Trophoblast cell (in vitro differentiated cells and primary cell): ENCODE results near the gene ZFYVE19.

Experiments
- DNase-seq, 2 donors: peaks; one replicate each; pipeline ENCODE4 v3.0.0-alpha.2; 2016
- H2AFZ ChIP-seq: 2 replicates; pipeline ENCODE4 v1.6.1; 2013; ENCODE audit warnings: low read length, moderate library complexity, mild to moderate bottlenecking; ENCODE audit not compliant: insufficient read depth, poor library complexity
- H2AK5ac ChIP-seq: 2 replicates; pipeline ENCODE4 v1.6.1; 2013; ENCODE audit warnings: mild to moderate bottlenecking, low read length
- H2BK120ac ChIP-seq: 2 replicates; pipeline ENCODE4 v1.6.1; 2013; ENCODE audit warnings: low read length, mild to moderate bottlenecking, moderate library complexity; ENCODE audit not compliant: insufficient read depth, poor library complexity
- H2BK12ac ChIP-seq: 2 replicates; pipeline ENCODE4 v1.6.1; 2013; ENCODE audit warnings: mild to moderate bottlenecking, low read length, moderate library complexity
- H2BK5ac ChIP-seq: 2 replicates; pipeline ENCODE4 v1.6.1; 2013; ENCODE audit warnings: low read length, low read depth, moderate library complexity, mild to moderate bottlenecking; ENCODE audit not compliant: poor library complexity
- H3K14ac ChIP-seq: 2 replicates; pipeline ENCODE4 v1.6.1; 2013; ENCODE audit warnings: mild to moderate bottlenecking, low read length
- H3K18ac ChIP-seq: 2 replicates; pipeline ENCODE4 v1.6.1; 2013; ENCODE audit warnings: mild to moderate bottlenecking, low read length
- H3K23ac ChIP-seq: 2 replicates; pipeline ENCODE4 v1.6.1; 2013; ENCODE audit warnings: low read length
- H3K27ac ChIP-seq: 2 replicates; pipeline ENCODE4 v1.5.1; 2013; ENCODE audit warnings: low read depth, mild to moderate bottlenecking, inconsistent platforms, low read length, moderate library complexity
- H3K27me3 ChIP-seq: 2 replicates; pipeline ENCODE4 v1.6.1; 2013; ENCODE audit warnings: inconsistent platforms, mild to moderate bottlenecking, low read length, moderate library complexity; ENCODE audit not compliant: insufficient read depth
- H3K36me3 ChIP-seq, 2 experiments: 1 replicate in 1 of 2; 2 replicates in 1 of 2; pipeline ENCODE4 v1.6.1; 2013; ENCODE audit warnings: low read length in 2 of 2, mild to moderate bottlenecking in 2 of 2, moderate library complexity in 1 of 2; ENCODE audit not compliant: insufficient read depth in 2 of 2, control insufficient read depth in 1 of 2
- H3K4ac ChIP-seq: 2 replicates; pipeline ENCODE4 v1.6.1; 2013; ENCODE audit warnings: low read depth, mild to moderate bottlenecking, low read length, moderate library complexity
- H3K4me1 ChIP-seq, 2 experiments: 1 replicate in 1 of 2; 2 replicates in 1 of 2; pipeline ENCODE4 v1.6.1; 2013; ENCODE audit warnings: low read length in 2 of 2, mild to moderate bottlenecking in 2 of 2, moderate library complexity in 1 of 2; ENCODE audit not compliant: insufficient read depth in 2 of 2, control insufficient read depth in 1 of 2
- H3K4me2 ChIP-seq: 2 replicates; pipeline ENCODE4 v1.6.1; 2013; ENCODE audit warnings: inconsistent platforms, mild to moderate bottlenecking, low read length, moderate library complexity
- H3K4me3 ChIP-seq: 2 replicates; pipeline ENCODE4 v1.5.1; 2013; ENCODE audit warnings: mild to moderate bottlenecking, low read depth, low read length, inconsistent platforms
- H3K79me1 ChIP-seq: one replicate; pipeline ENCODE4 v1.6.1; 2013; ENCODE audit warnings: low read length
- H3K79me2 ChIP-seq: 2 replicates; pipeline ENCODE4 v1.6.1; 2013; ENCODE audit warnings: low read length, mild to moderate bottlenecking; ENCODE audit not compliant: control insufficient read depth, insufficient read depth, poor library complexity
- H3K9ac ChIP-seq: 2 replicates; pipeline ENCODE4 v1.6.1; 2013; ENCODE audit warnings: mild to moderate bottlenecking, low read length
- H3K9me3 ChIP-seq: 2 replicates; pipeline ENCODE4 v1.6.1; 2013; ENCODE audit warnings: low read depth, mild to moderate bottlenecking, control low read depth, inconsistent platforms, low read length; ENCODE audit not compliant: insufficient read depth
- H4K12ac ChIP-seq: 2 replicates; pipeline ENCODE4 v1.6.1; 2013; ENCODE audit warnings: low read depth, mild to moderate bottlenecking, low read length, moderate library complexity
- H4K8ac ChIP-seq: 2 replicates; pipeline ENCODE4 v1.6.1; 2013; ENCODE audit warnings: low read depth, mild to moderate bottlenecking, low read length, moderate library complexity
- H4K91ac ChIP-seq: one replicate; pipeline ENCODE4 v1.6.1; 2013; ENCODE audit warnings: low read depth, mild to moderate bottlenecking, low read length, moderate library complexity
- WGBS: extraction: QIAGEN DNeasy Blood & Tissue Kit; methylation state at CpG from one replicate; pipeline ENCODE4 v1.1.7; 2013; ENCODE audit warnings: missing lambda C conversion rate; ENCODE audit not compliant: insufficient read length, insufficient coverage; ENCODE audit errors: extremely low coverage; 5-methylcytosine and 5-hydroxymethylcytosine counted together

Gene ZFYVE19

DNA sequence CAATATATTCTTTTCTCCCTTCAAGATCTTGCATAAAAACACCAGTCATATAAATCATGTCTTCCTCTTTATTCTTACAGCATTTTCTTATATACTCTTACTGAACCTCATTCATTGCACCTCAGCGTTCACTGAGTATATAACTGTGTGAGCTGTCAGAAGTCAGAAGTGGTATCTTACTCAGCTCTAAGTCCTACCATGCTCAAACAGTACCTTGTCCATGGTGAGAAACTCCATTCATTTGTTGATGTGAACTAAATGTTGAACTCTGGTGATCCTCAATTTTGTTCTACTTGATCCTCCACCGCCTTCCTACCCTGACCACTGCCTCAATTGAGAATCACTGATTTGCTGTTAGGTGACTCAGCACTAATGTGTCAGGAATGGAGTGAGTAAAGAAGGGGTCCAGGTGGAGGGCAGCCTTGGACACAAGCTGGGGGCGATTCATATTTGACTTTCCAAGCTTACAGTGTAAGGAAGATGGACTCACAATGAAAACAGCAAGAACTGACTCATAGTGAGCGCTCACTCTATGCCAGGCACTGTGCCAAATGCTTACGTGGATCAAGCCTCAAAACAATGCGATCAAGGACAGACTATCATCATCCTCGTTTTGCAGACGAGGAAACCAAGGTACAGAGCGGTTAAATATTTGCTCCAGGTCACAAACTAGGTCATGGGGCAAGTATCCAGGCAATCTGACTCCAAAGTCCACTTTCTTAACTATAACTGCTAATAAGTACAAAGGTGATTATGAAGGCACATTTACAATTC, 13.5 kb upstream of the ZFYVE19 start:
- Histone ChIP-seq H3K79me2 (no peaks in the 10 kb centered on the region), H2BK120ac (no peak overlapping the region), H3K27ac (no peak overlapping the region), H3K14ac (no peak overlapping the region), H3K18ac (no peak overlapping the region), H2BK5ac (no peak overlapping the region), H3K23ac (no peak overlapping the region), H3K9me3 (no peaks in the 10 kb centered on the region), H4K8ac (no peak overlapping the region), H2BK12ac (no peak overlapping the region), H3K36me3 (peaks cover 0 to 4% of the 10 kb centered on the region in 2 experiments), H3K9ac (no peak overlapping the region), H2AFZ (no peak overlapping the region), H2AK5ac (no peak overlapping the region), H3K4me1 (no peaks in the 10 kb centered on the region), H4K12ac (no peak overlapping the region), H4K91ac (no peak overlapping the region), H3K4me2 (no peak overlapping the region), H3K4ac (no peak overlapping the region), H3K27me3 (no peaks in the 10 kb centered on the region), H3K4me3 (no peak overlapping the region), H3K79me1 (no peaks in the 10 kb centered on the region)
- WGBS, result no CpG with 5 or more reads among the region's 9 CpGs
- peak; percentile 8 to 35 for DNase-seq

DNA sequence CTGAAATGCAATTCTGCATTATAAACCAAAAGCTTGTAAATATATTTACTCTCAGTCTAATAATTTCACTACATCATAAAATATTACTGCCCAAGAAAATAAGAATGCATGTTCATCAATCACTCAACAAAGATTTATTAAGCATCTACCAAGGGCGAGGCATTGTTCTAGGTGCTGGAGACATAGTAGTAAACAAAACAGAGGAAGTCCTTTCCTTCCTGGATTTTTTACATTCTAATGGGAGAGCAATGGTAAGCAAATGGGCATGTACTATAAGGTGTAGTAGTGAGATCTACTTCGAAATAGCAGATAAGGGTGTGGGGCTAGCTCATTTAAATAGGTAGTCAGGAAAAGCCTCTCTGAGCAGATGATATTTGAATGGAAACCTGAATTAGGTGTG, 10.8 kb upstream of the ZFYVE19 start:
- no CpG with 5 or more reads among the region's 2 CpGs for WGBS

DNA sequence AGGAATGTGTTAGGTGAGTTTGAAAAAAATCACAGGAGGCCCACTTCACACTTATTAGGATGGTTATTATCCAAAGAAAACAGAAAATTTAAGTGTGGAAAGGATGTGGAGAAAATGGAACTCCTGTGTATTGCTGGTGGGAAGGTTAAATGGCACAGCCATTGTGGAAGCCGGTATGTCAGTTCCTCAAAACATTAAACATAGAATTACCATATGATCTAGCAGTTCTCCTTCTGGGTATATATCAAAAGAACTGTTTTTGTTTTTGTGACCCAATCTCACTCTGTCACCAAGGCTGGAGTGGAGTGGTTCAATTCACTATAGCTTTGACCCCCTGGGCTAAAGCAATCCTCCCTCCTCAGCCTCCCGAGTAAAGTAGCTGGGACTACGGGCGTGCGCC, 10.4 kb upstream of the ZFYVE19 start:
- no peak overlapping the region for H4K12ac ChIP-seq
- no peak overlapping the region for H3K18ac ChIP-seq
- no peak overlapping the region for H3K4ac ChIP-seq
- H3K4me3 ChIP-seq, result no peak overlapping the region
- H3K79me2 ChIP-seq, result no peaks in the 10 kb centered on the region
- H2BK120ac ChIP-seq, result no peak overlapping the region
- H4K8ac ChIP-seq, result no peak overlapping the region
- peaks cover 0 to 4% of the 10 kb centered on the region in 2 experiments for H3K36me3 ChIP-seq
- no peak overlapping the region for H2BK5ac ChIP-seq
- no peak overlapping the region for H2AFZ ChIP-seq
- no peaks in the 10 kb centered on the region for H3K9me3 ChIP-seq
- H2BK12ac ChIP-seq, result no peak overlapping the region
- no peak overlapping the region for H2AK5ac ChIP-seq
- H3K9ac ChIP-seq, result no peak overlapping the region
- WGBS, result no CpG with 5 or more reads among the region's 5 CpGs
- H3K23ac ChIP-seq, result no peak overlapping the region
- no peaks in the 10 kb centered on the region for H3K27me3 ChIP-seq
- H3K79me1 ChIP-seq, result no peaks in the 10 kb centered on the region
- H3K4me2 ChIP-seq, result no peak overlapping the region
- no peaks in the 10 kb centered on the region for H3K4me1 ChIP-seq
- no peak for DNase-seq
- H3K14ac ChIP-seq, result no peak overlapping the region
- no peak overlapping the region for H4K91ac ChIP-seq
- H3K27ac ChIP-seq, result no peak overlapping the region

More for the DNA sequence above, 10.8 kb upstream of the ZFYVE19 start:
- no peaks in the 10 kb centered on the region for H3K4me1 ChIP-seq
- no peak overlapping the region for H3K9ac ChIP-seq
- no peak overlapping the region for H3K4me3 ChIP-seq
- DNase-seq, result no peak
- no peaks in the 10 kb centered on the region for H3K79me2 ChIP-seq
- H3K18ac ChIP-seq, result no peak overlapping the region
- no peak overlapping the region for H2BK120ac ChIP-seq
- H3K4me2 ChIP-seq, result no peak overlapping the region
- no peak overlapping the region for H2AFZ ChIP-seq
- no peak overlapping the region for H3K14ac ChIP-seq
- H4K8ac ChIP-seq, result no peak overlapping the region
- H3K23ac ChIP-seq, result no peak overlapping the region
- H3K27ac ChIP-seq, result no peak overlapping the region
- peaks cover 0 to 4% of the 10 kb centered on the region in 2 experiments for H3K36me3 ChIP-seq
- H3K4ac ChIP-seq, result no peak overlapping the region
- H4K12ac ChIP-seq, result no peak overlapping the region
- no peak overlapping the region for H4K91ac ChIP-seq
- no peak overlapping the region for H2AK5ac ChIP-seq
- H3K9me3 ChIP-seq, result no peaks in the 10 kb centered on the region
- H2BK12ac ChIP-seq, result no peak overlapping the region
- no peaks in the 10 kb centered on the region for H3K79me1 ChIP-seq
- H2BK5ac ChIP-seq, result no peak overlapping the region
- H3K27me3 ChIP-seq, result no peaks in the 10 kb centered on the region

DNA sequence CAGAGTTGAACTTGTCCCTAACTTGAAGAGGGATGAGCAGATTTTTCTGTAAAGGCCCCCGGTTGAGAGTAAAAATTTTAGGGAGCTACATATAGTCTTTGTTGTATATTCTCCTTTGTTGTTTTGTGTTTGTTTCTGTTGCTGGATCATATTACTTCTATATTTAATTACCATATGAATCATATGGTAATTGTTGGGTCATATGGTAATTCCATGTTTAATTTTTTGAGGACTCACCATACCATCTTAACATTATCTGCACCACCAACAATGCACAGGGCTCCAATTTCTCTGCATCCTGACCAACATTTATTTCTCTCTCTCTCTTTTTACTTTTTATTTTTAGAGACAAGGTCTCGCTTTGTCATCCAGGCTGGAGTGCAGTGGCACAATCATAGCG, 7.4 kb upstream of the ZFYVE19 start:
- Histone ChIP-seq H3K9me3 (no peaks in the 10 kb centered on the region), H3K23ac (no peak overlapping the region), H3K4ac (no peak overlapping the region), H4K12ac (no peak overlapping the region), H3K14ac (no peak overlapping the region), H2BK120ac (no peak overlapping the region), H3K27ac (no peak overlapping the region), H3K4me1 (no peaks in the 10 kb centered on the region), H3K18ac (no peak overlapping the region), H2AFZ (no peak overlapping the region), H3K79me1 (no peaks in the 10 kb centered on the region), H2BK12ac (no peak overlapping the region), H3K9ac (no peak overlapping the region), H2AK5ac (no peak overlapping the region), H2BK5ac (no peak overlapping the region), H3K4me2 (no peak overlapping the region), H4K8ac (no peak overlapping the region), H3K4me3 (no peak overlapping the region), H3K36me3 (no peaks in the 10 kb centered on the region), H3K79me2 (no peaks in the 10 kb centered on the region), H4K91ac (no peak overlapping the region), H3K27me3 (no peaks in the 10 kb centered on the region)
- no peak for DNase-seq
- WGBS, result no CpG with 5 or more reads among the region's 3 CpGs
